Pancreas (tissue), 10 donors: ENCODE results near the gene ZC3H13. TPM values are rescaled to one million over a fixed set of nuclear protein-coding genes. Genes with fewer than 3 reads are reported as not detected.

ENCODE experiments used
- ATAC-seq, 4 donors: fragments of 200-7000 bp; cut with Tn5 transposase; one replicate each; pipeline versions ENCODE4 v1.8.0 to v1.9.1; 2020; ENCODE audit warnings: mild to moderate bottlenecking in 4 of 4, moderate library complexity in 4 of 4
- DNase-seq, 6 donors: peaks; one replicate each; pipeline ENCODE4 v3.0.0-alpha.2; 2020
- FAIRE-seq: peaks from 2 replicates; lab custom pipeline; 2012; peaks lifted over from hg19 to GRCh38; lab: Jason Lieb, UNC
- H3K27ac ChIP-seq, 4 donors: fragments of 200-600 bp; sonication (generic); 1 replicate in 3 of 4; 2 replicates in 1 of 4; pipeline versions ENCODE4 v1.5.0 to v1.8.0; 2020
- H3K27me3 ChIP-seq, 4 donors: fragments of 200-600 bp; one replicate each; pipeline ENCODE4 v1.8.0; 2021
- H3K36me3 ChIP-seq, 3 donors: fragments of 200-600 bp; sonication (generic) in 1 of 3; one replicate each; pipeline versions ENCODE4 v1.5.0 to v1.8.0; 2020 to 2021
- H3K4me1 ChIP-seq, 3 donors: fragments of 200-600 bp; one replicate each; pipeline ENCODE4 v1.8.0; 2021
- H3K4me3 ChIP-seq, 4 donors: fragments of 200-600 bp; sonication (generic) in 2 of 4; one replicate each; pipeline versions ENCODE4 v1.5.0 to v1.8.0; 2020 to 2021
- H3K9me3 ChIP-seq, 4 donors: fragments of 200-600 bp; one replicate each; pipeline ENCODE4 v1.8.0; 2021
- WGBS, 2 donors: extraction: QIAGEN DNeasy Blood & Tissue Kit; methylation state at CpG; one replicate each; pipeline ENCODE4 v1.1.7; 2013; 5-methylcytosine and 5-hydroxymethylcytosine counted together
- intact Hi-C, 3 donors: fragments of 100-400 bp; cut with DNase I; formaldehyde crosslinking; loops; one replicate each; pipeline versions ENCODE4 v1.11.1 to v1.14.2; 2022
- polyA plus RNA-seq, 2 donors: library from polyadenylated mRNA; stranded (reverse); fragments of 200-250 nt; gene quantifications; one replicate each; pipeline ENCODE4 v1.2.3, GENCODE V29; 2013
- total RNA-seq, 6 donors: library from RNA; stranded (reverse); fragmentation: NEBNext Ultra II Directional in 4 of 6; extraction: Animal tissue kit (Norgen Biotek cat#: 25700) in 4 of 6; gene quantifications; one replicate each; pipeline versions ENCODE4 v1.2.1 to v1.2.4, GENCODE V29; 2021 to 2023
- TF ChIP-seq, protein P1 (sequence below), 4 donors: fragments of 200-600 bp; sonication (generic) in 3 of 4; IDR thresholded peaks; one replicate each; pipeline versions ENCODE4 v1.5.0 to v1.8.0; 2021; ENCODE audit warnings: antibody characterized with exemption in 4 of 4
- donor health status: healthy with polysubstance abuse.
- donor health status: DM: no; HTN: no; CAD: no; lungs with moderate emphysema.
- donor health status: DM: no; HTN: no; CAD: no.
- donor health status: control.
- donor health status: control.
- donor health status: Bipolar disorder and iron deficiency.
- donor health status: DM: yes; HTN: yes; CAD: no.
- donor health status: DM: no; HTN: no; CAD: no.
- donor health status: DM: no; HTN: no; CAD: no.
- donor health status: DM: yes; HTN: yes; CAD: no.

ZC3H13 gene
- total and polyA plus RNA-seq, 8 donors = 7.6 to 24.1 (median 14.0) TPM

DNA sequence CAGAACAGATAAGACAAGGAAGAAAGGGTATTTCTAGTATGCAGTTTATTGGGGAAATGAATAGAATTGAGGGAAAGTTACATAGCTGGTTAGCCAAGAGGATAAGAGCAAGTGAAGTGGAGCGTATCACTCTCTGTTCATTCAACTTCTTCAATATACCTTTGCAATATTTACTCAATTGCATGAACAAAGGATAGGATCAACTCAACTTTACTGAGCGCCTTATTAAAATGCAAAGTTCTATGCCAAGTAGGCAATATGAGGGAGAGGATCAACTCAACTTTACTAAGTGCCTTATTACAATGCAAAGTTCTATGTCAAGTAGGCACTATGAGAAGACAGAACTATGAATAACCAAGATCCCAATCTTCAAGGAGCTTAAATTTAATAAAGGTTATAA lies 43.9 kb downstream of the ZC3H13 start:
- peaks cover 0 to 34% (median 0%) of the 10 kb centered on the region in 3 donors for H3K36me3 ChIP-seq
- H3K9me3 ChIP-seq = no peaks in the 10 kb centered on the region
- TF ChIP-seq, protein P1, sequence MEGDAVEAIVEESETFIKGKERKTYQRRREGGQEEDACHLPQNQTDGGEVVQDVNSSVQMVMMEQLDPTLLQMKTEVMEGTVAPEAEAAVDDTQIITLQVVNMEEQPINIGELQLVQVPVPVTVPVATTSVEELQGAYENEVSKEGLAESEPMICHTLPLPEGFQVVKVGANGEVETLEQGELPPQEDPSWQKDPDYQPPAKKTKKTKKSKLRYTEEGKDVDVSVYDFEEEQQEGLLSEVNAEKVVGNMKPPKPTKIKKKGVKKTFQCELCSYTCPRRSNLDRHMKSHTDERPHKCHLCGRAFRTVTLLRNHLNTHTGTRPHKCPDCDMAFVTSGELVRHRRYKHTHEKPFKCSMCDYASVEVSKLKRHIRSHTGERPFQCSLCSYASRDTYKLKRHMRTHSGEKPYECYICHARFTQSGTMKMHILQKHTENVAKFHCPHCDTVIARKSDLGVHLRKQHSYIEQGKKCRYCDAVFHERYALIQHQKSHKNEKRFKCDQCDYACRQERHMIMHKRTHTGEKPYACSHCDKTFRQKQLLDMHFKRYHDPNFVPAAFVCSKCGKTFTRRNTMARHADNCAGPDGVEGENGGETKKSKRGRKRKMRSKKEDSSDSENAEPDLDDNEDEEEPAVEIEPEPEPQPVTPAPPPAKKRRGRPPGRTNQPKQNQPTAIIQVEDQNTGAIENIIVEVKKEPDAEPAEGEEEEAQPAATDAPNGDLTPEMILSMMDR (IDR thresholded peaks at IDR 0.05) = no peak
- FAIRE-seq = no peak
- intact Hi-C loops = no loop called here
- no peak for DNase-seq
- 93 to 97% methylated on average over 2 of the region's 2 CpGs for WGBS, 2 donors
- no peaks in the 10 kb centered on the region for H3K27me3 ChIP-seq
- no peak for ATAC-seq
- H3K4me3 ChIP-seq = no peak overlapping the region
- H3K27ac ChIP-seq = no peak overlapping the region
- H3K4me1 ChIP-seq = no peaks in the 10 kb centered on the region

DNA sequence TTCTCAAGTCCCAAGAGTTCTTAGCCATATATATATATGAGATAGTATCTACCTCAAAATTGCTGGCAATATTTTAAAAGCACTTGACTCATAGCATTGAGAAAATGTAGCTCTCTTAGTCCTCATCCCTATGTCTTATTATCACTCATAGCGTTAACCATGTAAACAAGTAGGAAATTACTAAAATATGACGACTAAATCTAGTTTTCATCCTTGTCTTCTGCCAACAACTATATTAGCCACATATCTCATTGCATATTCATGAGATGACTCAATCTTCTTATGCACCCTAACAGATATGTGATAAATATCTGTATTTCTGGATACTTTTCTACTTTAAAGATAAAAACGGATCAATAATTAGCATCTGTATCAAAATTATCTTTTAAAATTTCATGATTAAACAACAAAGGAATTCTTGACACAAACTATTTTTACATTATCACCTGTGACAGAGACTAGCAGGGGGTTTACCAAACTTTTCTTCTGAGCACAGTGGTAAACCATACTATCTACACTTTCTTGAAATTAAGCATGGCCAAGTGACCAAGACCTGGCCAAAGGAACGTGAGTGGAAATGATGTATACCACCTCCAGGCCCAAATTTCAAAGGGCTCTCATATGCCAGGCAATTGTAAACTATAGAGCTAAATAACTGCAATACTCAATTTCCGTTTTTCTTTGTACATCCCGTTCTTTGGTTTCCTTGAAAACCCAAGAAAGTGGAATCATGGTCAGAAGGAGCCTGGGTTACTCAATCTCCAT lies 45.7 kb downstream of the ZC3H13 start:
- WGBS, 2 donors = 73 to 84% methylated on average over 6 of the region's 6 CpGs
- intact Hi-C loops = no loop called here
- TF ChIP-seq, protein P1 (IDR thresholded peaks at IDR 0.05) = no peak
- Histone ChIP-seq H3K4me3 (no peak overlapping the region), H3K4me1 (no peaks in the 10 kb centered on the region), H3K9me3 (no peaks in the 10 kb centered on the region), H3K27me3 (no peaks in the 10 kb centered on the region), H3K36me3 (peaks cover 0 to 34% (median 0%) of the 10 kb centered on the region in 3 donors), H3K27ac (no peak overlapping the region)
- FAIRE-seq (no peak), ATAC-seq (no peak), DNase-seq (no peak)

DNA sequence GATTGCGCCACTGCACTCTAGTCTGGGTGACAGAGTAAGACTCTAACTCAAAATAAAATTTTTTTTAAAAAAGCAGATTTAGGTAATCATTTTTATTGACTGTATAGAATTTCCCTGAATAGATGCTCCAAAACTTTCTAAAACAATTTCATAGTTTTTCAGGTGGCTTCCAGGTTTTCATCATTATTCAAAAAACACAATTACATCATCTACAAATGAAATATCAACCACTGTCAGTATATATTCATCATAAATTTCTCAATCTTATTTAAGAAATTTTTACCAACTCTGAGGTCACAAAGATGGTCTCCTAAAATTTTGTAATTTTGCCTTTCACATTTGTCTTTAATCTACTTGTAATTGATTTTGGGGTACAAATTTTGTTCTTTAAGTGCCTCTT lies 48.1 kb downstream of the ZC3H13 start:
- H3K4me3 ChIP-seq = no peak overlapping the region
- DNase-seq = no peak
- peaks cover 0 to 33% (median 0%) of the 10 kb centered on the region in 3 donors for H3K36me3 ChIP-seq
- no peaks in the 10 kb centered on the region for H3K9me3 ChIP-seq
- intact Hi-C loops = no loop called here
- TF ChIP-seq, protein P1 (IDR thresholded peaks at IDR 0.05) = no peak
- H3K4me1 ChIP-seq = no peaks in the 10 kb centered on the region
- ATAC-seq = no peak
- no peak overlapping the region for H3K27ac ChIP-seq
- no peaks in the 10 kb centered on the region for H3K27me3 ChIP-seq
- WGBS, 2 donors = 92 to 100% methylated on average over 1 of the region's 1 CpG
- no peak for FAIRE-seq

DNA sequence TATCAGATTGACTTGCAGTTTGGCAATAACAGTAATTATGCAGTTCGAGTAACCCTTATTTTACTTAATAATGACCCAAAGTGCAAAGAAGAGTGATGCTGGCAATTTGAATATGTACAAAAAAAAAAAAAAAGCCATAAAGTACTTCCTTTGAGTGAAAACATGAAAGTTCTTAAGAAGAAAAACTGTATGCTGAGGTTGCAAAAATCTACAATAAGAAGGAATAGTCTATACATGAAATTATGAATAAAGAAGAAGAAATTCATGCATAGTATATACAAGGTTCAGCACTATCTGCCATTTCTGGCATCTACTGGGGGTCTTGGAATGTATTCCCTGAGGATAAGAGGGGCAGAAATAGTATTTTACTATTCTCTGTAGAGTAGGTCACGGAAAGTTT lies 55.9 kb downstream of the ZC3H13 start:
- FAIRE-seq (no peak), ATAC-seq (no peak), DNase-seq (no peak)
- TF ChIP-seq, protein P1 (IDR thresholded peaks at IDR 0.05) = no peak
- 82 to 95% methylated on average over 2 of the region's 2 CpGs for WGBS, 2 donors
- Histone ChIP-seq H3K9me3 (no peaks in the 10 kb centered on the region), H3K36me3 (peaks cover 0 to 21% (median 0%) of the 10 kb centered on the region in 3 donors), H3K27ac (no peak overlapping the region), H3K4me1 (peaks cover 0 to 16% (median 0%) of the 10 kb centered on the region in 3 donors), H3K27me3 (no peaks in the 10 kb centered on the region), H3K4me3 (no peak overlapping the region)
- intact Hi-C loops = no loop called here

DNA sequence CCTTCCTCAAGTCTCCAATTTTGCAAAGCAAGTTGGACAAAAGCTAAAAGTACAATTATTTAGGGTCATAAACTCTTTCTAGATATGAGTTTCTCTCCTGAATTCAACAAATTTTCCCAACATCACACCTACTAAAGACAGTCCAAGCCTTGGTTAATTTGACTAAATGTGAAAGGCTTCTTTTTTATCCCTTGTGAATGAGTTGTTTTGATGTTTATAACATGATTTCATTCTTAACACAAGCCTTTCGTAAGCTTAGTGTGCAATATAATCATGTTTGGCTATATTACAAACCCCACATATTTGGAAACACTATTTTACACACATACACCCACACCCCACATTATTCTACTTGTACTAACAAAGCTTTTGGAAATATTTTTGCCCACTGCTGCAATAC lies 57.3 kb downstream of the ZC3H13 start:
- FAIRE-seq = no peak
- 95 to 97% methylated on average over 1 of the region's 1 CpG for WGBS, 2 donors

More for the DNA sequence above, 57.3 kb downstream of the ZC3H13 start:
- H3K4me3 ChIP-seq = no peak overlapping the region
- no peak overlapping the region for H3K27ac ChIP-seq
- no peak for DNase-seq
- peaks cover 0 to 9% (median 0%) of the 10 kb centered on the region in 3 donors for H3K36me3 ChIP-seq
- H3K4me1 ChIP-seq = peaks cover 0 to 19% (median 0%) of the 10 kb centered on the region in 3 donors
- H3K9me3 ChIP-seq = no peaks in the 10 kb centered on the region
- ATAC-seq = no peak
- intact Hi-C loops = no loop called here
- no peaks in the 10 kb centered on the region for H3K27me3 ChIP-seq
- TF ChIP-seq, protein P1 (IDR thresholded peaks at IDR 0.05) = no peak
